Endothelial cell of umbilical vein (primary cell): ENCODE results near the gene LRRC30. TPM values are rescaled to one million over a fixed set of nuclear protein-coding genes. Genes with fewer than 3 reads are reported as not detected.

ENCODE experiments used
- BruUV-seq: library from RNA; stranded (reverse); fragments of 400-500 nt; replicated peaks from 2 replicates; lab custom pipeline; 2021; lab: Mats Ljungman, UMichigan
- CTCF ChIA-PET: fragments of 300-600, 350-600 bp; sonication (Branson Sonifier 250); formaldehyde crosslinking; loops from one replicate; lab custom pipeline; 2021; ENCODE audit warnings: antibody characterized with exemption, inconsistent platforms; lab: Charles Lee
- POLR2A ChIA-PET: fragments of 300-600, 350-600 bp; sonication (Branson Sonifier 250); formaldehyde crosslinking; loops from one replicate; lab custom pipeline; 2021; ENCODE audit warnings: antibody characterized with exemption, inconsistent platforms; lab: Charles Lee
- DNase-seq: peaks from one replicate; pipeline ENCODE4 v3.0.0-alpha.2; 2011; ENCODE audit warnings: low read depth, low spot score
- FAIRE-seq: peaks from 2 replicates; lab custom pipeline; 2011; peaks lifted over from hg19 to GRCh38; lab: Jason Lieb, UNC
- H2AFZ ChIP-seq: 2 replicates; pipeline ENCODE4 v1.6.0; 2012; ENCODE audit warnings: low read depth, low read length, control low read depth, inconsistent platforms
- H3K27ac ChIP-seq: 2 replicates; pipeline ENCODE4 v1.5.1; 2011; ENCODE audit warnings: low read depth, mild to moderate bottlenecking, control low read depth, low read length, moderate library complexity; ENCODE audit not compliant: insufficient read depth
- H3K27me3 ChIP-seq, 2 experiments: 2 replicates each; pipeline versions ENCODE4 v1.6.0 to v1.6.1; 2011; ENCODE audit warnings: low read length in 2 of 2, mixed read lengths in 1 of 2; ENCODE audit not compliant: control insufficient read depth in 2 of 2, insufficient read depth in 2 of 2
- H3K36me3 ChIP-seq, 2 experiments: 2 replicates in 1 of 2; 3 replicates in 1 of 2; pipeline ENCODE4 v1.5.1; 2011; ENCODE audit warnings: low read length in 2 of 2, mild to moderate bottlenecking in 1 of 2, moderate library complexity in 1 of 2; ENCODE audit not compliant: control insufficient read depth in 2 of 2, insufficient read depth in 2 of 2; ENCODE audit errors: extremely low read depth in 1 of 2
- H3K4me1 ChIP-seq: 3 replicates; pipeline ENCODE4 v1.5.1; 2011; ENCODE audit warnings: mild to moderate bottlenecking, low read length; ENCODE audit not compliant: control insufficient read depth, insufficient read depth; ENCODE audit errors: extremely low read depth
- H3K4me2 ChIP-seq: 2 replicates; pipeline ENCODE4 v1.6.1; 2011; ENCODE audit warnings: low read length, control low read depth, mixed read lengths; ENCODE audit not compliant: insufficient read depth
- H3K4me3 ChIP-seq, 3 experiments: fragments of 200-600 bp in 1 of 3; sonication (generic), shearing (Covaris generic) in 1 of 3; replicated peaks in 1 of 3; 2 replicates each; pipeline ENCODE4 v1.5.1; 2011 to 2016; ENCODE audit warnings: control low read depth in 3 of 3, low read length in 3 of 3, mild to moderate bottlenecking in 2 of 3, inconsistent platforms in 1 of 3, low read depth in 1 of 3, moderate library complexity in 1 of 3; ENCODE audit not compliant: insufficient read depth in 1 of 3
- H3K79me2 ChIP-seq: 2 replicates; pipeline ENCODE4 v1.6.0; 2012; ENCODE audit warnings: low read length, inconsistent platforms; ENCODE audit not compliant: control insufficient read depth, insufficient read depth
- H3K9ac ChIP-seq: replicated peaks from 2 replicates; pipeline ENCODE3; 2011; ENCODE audit warnings: low read length, control low read depth; ENCODE audit not compliant: insufficient read depth; ENCODE audit errors: extremely low read depth
- H3K9me1 ChIP-seq: replicated peaks from 3 replicates; pipeline ENCODE4 v1.6.0; 2011; ENCODE audit warnings: mild to moderate bottlenecking, low read length; ENCODE audit not compliant: control insufficient read depth, insufficient read depth; ENCODE audit errors: extremely low read depth
- H3K9me3 ChIP-seq: replicated peaks from 2 replicates; pipeline ENCODE4 v1.5.1; 2012; ENCODE audit warnings: low read length, inconsistent platforms; ENCODE audit not compliant: control insufficient read depth, insufficient read depth
- H4K20me1 ChIP-seq: replicated peaks from 2 replicates; pipeline ENCODE3; 2011; ENCODE audit warnings: mild to moderate bottlenecking, low read length; ENCODE audit not compliant: control insufficient read depth, insufficient read depth; ENCODE audit errors: extremely low read depth
- EZH2 ChIP-seq: IDR thresholded peaks from 2 replicates; pipeline ENCODE4 v1.6.1; 2012; ENCODE audit warnings: borderline replicate concordance, low read depth, mild to moderate bottlenecking, moderate library complexity, low read length, inconsistent platforms; ENCODE audit not compliant: severe bottlenecking
- FOS ChIP-seq: IDR thresholded peaks from 2 replicates; pipeline ENCODE4 v1.6.1; 2011; ENCODE audit warnings: mild to moderate bottlenecking, low read length, moderate library complexity, borderline replicate concordance; ENCODE audit not compliant: insufficient read depth
- GATA2 ChIP-seq: IDR thresholded peaks from 2 replicates; pipeline ENCODE4 v1.7.0; 2011; ENCODE audit warnings: low read depth, mild to moderate bottlenecking, moderate library complexity, mixed read lengths, low read length; ENCODE audit not compliant: insufficient read length, insufficient read depth
- JUN ChIP-seq: IDR thresholded peaks from 2 replicates; pipeline ENCODE4 v1.6.1; 2011; ENCODE audit warnings: borderline replicate concordance, low read depth; ENCODE audit not compliant: insufficient read length, insufficient read depth
- MYC ChIP-seq: IDR thresholded peaks from one replicate; pipeline ENCODE4 v1.6.1; 2011; ENCODE audit warnings: mild to moderate bottlenecking, low read depth, low read length
- POLR2A ChIP-seq: IDR thresholded peaks from 2 replicates; pipeline ENCODE4 v1.6.1; 2012; ENCODE audit warnings: low read depth, mild to moderate bottlenecking, control low read depth, low read length
- POLR2AphosphoS5 ChIP-seq: IDR thresholded peaks from 2 replicates; pipeline ENCODE4 v1.6.1; 2012; ENCODE audit warnings: low read depth, mild to moderate bottlenecking, control low read depth, low read length, moderate library complexity; ENCODE audit not compliant: insufficient read depth
- dilution Hi-C: fragments of 300-500 bp; cut with MboI; formaldehyde crosslinking; loops from one replicate; pipeline ENCODE4 v1.15.0; 2019; ENCODE audit warnings: low sequenced_read_pairs; ENCODE audit not compliant: extremely low pct_ligation_motif_present
- intact Hi-C: fragments of 100-400 bp; cut with micrococcal nuclease; formaldehyde crosslinking; loops from one replicate; pipeline ENCODE4 v1.10.0; 2022
- polyA plus RNA-seq, 4 experiments: library from polyadenylated mRNA; depleted of rRNA in 3 of 4; stranded (reverse) in 3 of 4; unstranded in 1 of 4; fragments of >200 nt; gene quantifications; 2 replicates each; pipeline versions ENCODE4 v1.2.1 to v1.2.3, GENCODE V29; 2011 to 2012; ENCODE audit warnings: missing spikeins in 1 of 4
- total RNA-seq: library from RNA; stranded (reverse); gene quantifications from 2 replicates; pipeline ENCODE4 v1.2.3, GENCODE V29; 2021
- TF ChIP-seq, protein P1 (sequence below), 2 donors: IDR thresholded peaks; 1 replicate in 1 of 2; 2 replicates in 1 of 2; pipeline ENCODE4 v1.5.1; 2011; ENCODE audit warnings: low read length in 2 of 2, mild to moderate bottlenecking in 2 of 2, moderate library complexity in 2 of 2, control low read depth in 1 of 2, inconsistent platforms in 1 of 2, low read depth in 1 of 2; ENCODE audit not compliant: insufficient read depth in 1 of 2; ENCODE audit errors: extremely low read depth in 1 of 2
- TF ChIP-seq, protein P2 (sequence below): IDR thresholded peaks from 2 replicates; pipeline ENCODE4 v1.6.1; 2011; ENCODE audit not compliant: insufficient read depth, insufficient read length

LRRC30 gene
- total and polyA plus RNA-seq, 2 donors (not counting 3 experiments of a cell fraction or from before 2014, with no cell fraction given), result not detected

DNA sequence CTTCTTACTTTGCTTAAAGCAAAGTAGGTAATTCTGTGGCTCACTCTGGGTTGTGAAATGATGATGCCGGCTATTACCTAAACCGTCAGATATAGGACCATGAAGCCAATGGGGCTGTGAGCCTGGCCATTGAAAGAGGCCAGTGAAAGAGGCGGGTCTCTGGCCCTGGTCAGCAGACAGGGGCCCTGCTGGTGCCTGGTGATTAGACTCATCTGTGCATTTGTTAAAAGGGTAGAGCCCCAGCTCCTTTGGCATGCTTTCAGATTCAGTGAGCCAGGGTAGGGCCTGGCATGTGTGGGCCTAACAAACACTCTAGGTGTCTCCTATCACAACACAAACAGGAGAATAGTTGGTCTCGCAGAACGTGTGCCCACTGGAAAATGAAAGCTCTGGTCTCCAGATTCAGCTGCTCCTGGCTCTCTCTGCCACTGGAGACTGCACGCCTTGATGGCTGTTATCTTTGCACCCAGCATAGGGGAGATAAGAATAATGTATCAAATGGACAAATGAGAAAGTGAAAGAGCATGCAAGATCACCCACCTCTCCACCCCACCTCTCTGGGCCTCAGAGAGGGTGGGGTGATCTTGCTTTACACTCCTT is 6.9 kb downstream of the LRRC30 start:
- Histone ChIP-seq H3K9me1 (no peaks in the 10 kb centered on the region), H3K9me3 (no peaks in the 10 kb centered on the region), H4K20me1 (no peaks in the 10 kb centered on the region), H3K36me3 (no peaks in the 10 kb centered on the region), H3K4me3 (no peak overlapping the region), H3K79me2 (no peaks in the 10 kb centered on the region), H3K4me1 (no peaks in the 10 kb centered on the region), H2AFZ (no peak overlapping the region), H3K9ac (no peak overlapping the region), H3K27me3 (peaks cover 2 to 3% of the 10 kb centered on the region in 2 experiments), H3K27ac (no peak overlapping the region), H3K4me2 (no peak overlapping the region)
- dilution Hi-C loops (no loop called here), intact Hi-C loops (no loop called here)
- CTCF ChIA-PET, result interaction anchor here (1.3 kb wide), 1 partner anchor 215 kb away, joined by 3 read pairs; no protein-coding TSS in a partner anchor
- BruUV-seq, result no TSS peak
- POLR2A ChIA-PET, result no interaction called here
- FAIRE-seq, result no peak
- no peak for TF ChIP-seq GATA2
- TF ChIP-seq, protein P1, sequence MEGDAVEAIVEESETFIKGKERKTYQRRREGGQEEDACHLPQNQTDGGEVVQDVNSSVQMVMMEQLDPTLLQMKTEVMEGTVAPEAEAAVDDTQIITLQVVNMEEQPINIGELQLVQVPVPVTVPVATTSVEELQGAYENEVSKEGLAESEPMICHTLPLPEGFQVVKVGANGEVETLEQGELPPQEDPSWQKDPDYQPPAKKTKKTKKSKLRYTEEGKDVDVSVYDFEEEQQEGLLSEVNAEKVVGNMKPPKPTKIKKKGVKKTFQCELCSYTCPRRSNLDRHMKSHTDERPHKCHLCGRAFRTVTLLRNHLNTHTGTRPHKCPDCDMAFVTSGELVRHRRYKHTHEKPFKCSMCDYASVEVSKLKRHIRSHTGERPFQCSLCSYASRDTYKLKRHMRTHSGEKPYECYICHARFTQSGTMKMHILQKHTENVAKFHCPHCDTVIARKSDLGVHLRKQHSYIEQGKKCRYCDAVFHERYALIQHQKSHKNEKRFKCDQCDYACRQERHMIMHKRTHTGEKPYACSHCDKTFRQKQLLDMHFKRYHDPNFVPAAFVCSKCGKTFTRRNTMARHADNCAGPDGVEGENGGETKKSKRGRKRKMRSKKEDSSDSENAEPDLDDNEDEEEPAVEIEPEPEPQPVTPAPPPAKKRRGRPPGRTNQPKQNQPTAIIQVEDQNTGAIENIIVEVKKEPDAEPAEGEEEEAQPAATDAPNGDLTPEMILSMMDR (IDR thresholded peaks at IDR 0.05; ENCODE audit: extremely low read depth in 1 of 2, insufficient read depth in 1 of 2, low read depth in 1 of 2, low read length in 2 of 2), result no peak
- no peak for TF ChIP-seq JUN
- no peak for TF ChIP-seq POLR2A
- TF ChIP-seq MYC, result no peak
- no peak for TF ChIP-seq EZH2
- TF ChIP-seq FOS, result no peak
- no peak for TF ChIP-seq POLR2AphosphoS5
- TF ChIP-seq, protein P2, sequence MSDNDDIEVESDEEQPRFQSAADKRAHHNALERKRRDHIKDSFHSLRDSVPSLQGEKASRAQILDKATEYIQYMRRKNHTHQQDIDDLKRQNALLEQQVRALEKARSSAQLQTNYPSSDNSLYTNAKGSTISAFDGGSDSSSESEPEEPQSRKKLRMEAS, result no peak
- DNase-seq, result no peak
